C4-2B (cell line): ENCODE measurements around the gene LRRC8E.

Source experiments
- H3K27ac ChIP-seq: fragments of 450-650 bp; 2 replicates; pipeline ENCODE4 v1.5.1; 2017
- CTCF ChIP-seq: fragments of 450-650 bp; conservative IDR thresholded peaks from 2 replicates; pipeline ENCODE4 v1.5.1; 2017; ENCODE audit warnings: mild to moderate bottlenecking
- ZFX ChIP-seq: fragments of 450-650 bp; IDR thresholded peaks from 2 replicates; pipeline ENCODE4 v1.6.1; 2017

The LRRC8E gene

GRCh38 chr19:7904074-7905020 is 16.0 kb downstream of the LRRC8E start:
- H3K27ac ChIP-seq, result peak overlapping the region; percentile 99
- TF ChIP-seq ZFX (no peak), CTCF (no peak)

- no peak for TF ChIP-seq CTCF
- no peak for TF ChIP-seq ZFX
- peak overlapping the region; percentile 99 for H3K27ac ChIP-seq
Measured at GRCh38 chr19:7905268-7905667, 17.0 kb downstream of the LRRC8E start.

GRCh38 chr19:7905859-7906258 is 17.5 kb downstream of the LRRC8E start:
- no peak overlapping the region for H3K27ac ChIP-seq
- TF ChIP-seq ZFX, result no peak
- no peak for TF ChIP-seq CTCF

- TF ChIP-seq CTCF (no peak), ZFX (no peak)
- H3K27ac ChIP-seq, result no peak overlapping the region
Measured at GRCh38 chr19:7907122-7907521, 18.8 kb downstream of the LRRC8E start.

GRCh38 chr19:7907544-7907943 is 19.2 kb downstream of the LRRC8E start:
- TF ChIP-seq ZFX (no peak), CTCF (no peak)
- H3K27ac ChIP-seq, result no peak overlapping the region

GRCh38 chr19:7908078-7908699 is 19.9 kb downstream of the LRRC8E start:
- H3K27ac ChIP-seq, result no peak overlapping the region
- TF ChIP-seq CTCF (no peak), ZFX (no peak)

GRCh38 chr19:7908742-7909461 is 20.6 kb downstream of the LRRC8E start:
- TF ChIP-seq ZFX, result no peak
- TF ChIP-seq CTCF, result no peak
- no peak overlapping the region for H3K27ac ChIP-seq
